Kidney epithelial cell (primary cell): ENCODE measurements around the gene CHD8. TPM values are rescaled to one million over a fixed set of nuclear protein-coding genes. Genes with fewer than 3 reads are reported as not detected.
"Not testable (repeated sequence)": the region's sequence is repeated elsewhere in the genome, so short reads cannot be mapped to it uniquely, and the experiment has no call there.

ENCODE experiments used
- DNase-seq: peaks from one replicate; pipeline ENCODE4 v3.0.0-alpha.2; 2010; ENCODE audit warnings: low read depth
- H3K27me3 ChIP-seq: 2 replicates; pipeline ENCODE4 v1.6.0; 2011; ENCODE audit warnings: low read length; ENCODE audit not compliant: control insufficient read depth, insufficient read depth
- H3K36me3 ChIP-seq: 2 replicates; pipeline ENCODE4 v1.5.1; 2011; ENCODE audit warnings: low read length; ENCODE audit not compliant: control insufficient read depth, insufficient read depth
- H3K4me3 ChIP-seq: 2 replicates; pipeline ENCODE4 v1.5.1; 2011; ENCODE audit warnings: low read depth, mild to moderate bottlenecking, control low read depth, low read length
- total RNA-seq: library from RNA; depleted of rRNA; stranded (reverse); fragments of >200 nt; gene quantifications from 2 replicates; pipeline ENCODE4 v1.2.3, GENCODE V29; 2015
- TF ChIP-seq, protein P1 (sequence below): IDR thresholded peaks from 2 replicates; pipeline ENCODE4 v1.5.1; 2011; ENCODE audit warnings: mild to moderate bottlenecking, moderate library complexity, low read length, control low read depth, inconsistent platforms; ENCODE audit not compliant: insufficient read depth, poor library complexity, severe bottlenecking

The CHD8 gene
- total RNA-seq, 1 donor from 2014 or later = 60.6 TPM

DNA sequence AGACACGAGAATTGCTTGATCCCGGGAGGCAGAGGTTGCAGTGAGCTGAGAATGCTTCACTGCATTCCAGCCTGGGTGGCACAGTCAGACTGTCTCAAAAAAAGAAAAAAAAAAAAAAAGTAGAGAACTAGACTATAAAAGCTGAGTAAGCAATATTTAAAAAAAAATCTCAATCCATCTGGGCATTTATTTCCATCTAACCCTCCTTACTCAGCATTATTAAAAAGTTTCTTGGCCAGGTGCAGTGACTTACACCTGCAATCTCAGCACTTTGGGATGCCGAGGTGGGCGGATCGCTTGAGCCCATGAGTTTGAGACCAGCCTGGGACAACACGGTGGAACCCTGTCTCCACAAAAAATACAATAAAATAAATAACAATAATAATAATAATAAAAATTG lies 76.6 kb downstream of the CHD8 start:
- H3K27me3 ChIP-seq = no peaks in the 10 kb centered on the region
- no peak overlapping the region for H3K4me3 ChIP-seq
- H3K36me3 ChIP-seq = no peaks in the 10 kb centered on the region
- DNase-seq = no peak
- TF ChIP-seq, protein P1, sequence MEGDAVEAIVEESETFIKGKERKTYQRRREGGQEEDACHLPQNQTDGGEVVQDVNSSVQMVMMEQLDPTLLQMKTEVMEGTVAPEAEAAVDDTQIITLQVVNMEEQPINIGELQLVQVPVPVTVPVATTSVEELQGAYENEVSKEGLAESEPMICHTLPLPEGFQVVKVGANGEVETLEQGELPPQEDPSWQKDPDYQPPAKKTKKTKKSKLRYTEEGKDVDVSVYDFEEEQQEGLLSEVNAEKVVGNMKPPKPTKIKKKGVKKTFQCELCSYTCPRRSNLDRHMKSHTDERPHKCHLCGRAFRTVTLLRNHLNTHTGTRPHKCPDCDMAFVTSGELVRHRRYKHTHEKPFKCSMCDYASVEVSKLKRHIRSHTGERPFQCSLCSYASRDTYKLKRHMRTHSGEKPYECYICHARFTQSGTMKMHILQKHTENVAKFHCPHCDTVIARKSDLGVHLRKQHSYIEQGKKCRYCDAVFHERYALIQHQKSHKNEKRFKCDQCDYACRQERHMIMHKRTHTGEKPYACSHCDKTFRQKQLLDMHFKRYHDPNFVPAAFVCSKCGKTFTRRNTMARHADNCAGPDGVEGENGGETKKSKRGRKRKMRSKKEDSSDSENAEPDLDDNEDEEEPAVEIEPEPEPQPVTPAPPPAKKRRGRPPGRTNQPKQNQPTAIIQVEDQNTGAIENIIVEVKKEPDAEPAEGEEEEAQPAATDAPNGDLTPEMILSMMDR = no peak

DNA sequence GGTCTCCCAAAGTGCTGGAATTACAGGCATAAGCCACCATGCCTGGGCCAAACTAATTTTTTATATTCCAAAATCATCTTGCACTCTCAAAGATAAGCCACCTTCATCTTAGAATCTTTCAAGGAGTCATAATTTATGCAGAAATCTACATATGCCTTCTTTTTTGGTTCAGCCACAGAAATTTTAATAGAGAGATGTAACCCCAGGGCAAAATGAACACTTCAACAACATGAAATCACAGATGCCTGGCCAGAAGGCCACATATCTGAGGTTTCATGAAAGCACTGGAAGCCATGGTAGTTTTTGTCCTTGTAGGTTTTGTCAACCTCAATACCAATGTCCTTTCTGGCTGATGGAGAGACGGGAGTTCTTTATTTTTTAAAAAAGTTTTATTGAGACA lies 81.9 kb downstream of the CHD8 start:
- no peak for DNase-seq
- H3K36me3 ChIP-seq = no peaks in the 10 kb centered on the region
- TF ChIP-seq, protein P1 = no peak
- H3K4me3 ChIP-seq = no peak overlapping the region
- no peaks in the 10 kb centered on the region for H3K27me3 ChIP-seq

DNA sequence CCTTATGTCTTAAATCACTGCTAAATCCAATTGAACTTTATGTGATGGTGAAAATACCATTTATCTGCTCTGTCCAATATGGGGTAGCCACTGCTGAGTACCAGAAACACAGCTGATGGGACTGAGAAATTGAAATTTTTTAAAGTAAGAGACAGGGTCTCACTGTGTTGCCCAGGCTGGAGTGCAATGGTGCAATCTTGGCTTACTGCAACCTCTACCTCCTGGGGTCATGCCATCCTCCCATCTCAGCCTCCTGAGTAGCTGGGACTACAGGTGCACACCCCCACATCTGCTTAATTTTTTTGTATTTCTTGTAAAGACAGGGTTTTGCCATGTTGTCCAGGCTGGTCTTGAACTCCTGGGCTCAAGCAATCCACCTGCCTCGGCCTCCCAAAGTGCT lies 83.1 kb downstream of the CHD8 start:
- DNase-seq, H3K4me3 ChIP-seq, H3K27me3 ChIP-seq, H3K36me3 ChIP-seq: not testable (repeated sequence)

DNA sequence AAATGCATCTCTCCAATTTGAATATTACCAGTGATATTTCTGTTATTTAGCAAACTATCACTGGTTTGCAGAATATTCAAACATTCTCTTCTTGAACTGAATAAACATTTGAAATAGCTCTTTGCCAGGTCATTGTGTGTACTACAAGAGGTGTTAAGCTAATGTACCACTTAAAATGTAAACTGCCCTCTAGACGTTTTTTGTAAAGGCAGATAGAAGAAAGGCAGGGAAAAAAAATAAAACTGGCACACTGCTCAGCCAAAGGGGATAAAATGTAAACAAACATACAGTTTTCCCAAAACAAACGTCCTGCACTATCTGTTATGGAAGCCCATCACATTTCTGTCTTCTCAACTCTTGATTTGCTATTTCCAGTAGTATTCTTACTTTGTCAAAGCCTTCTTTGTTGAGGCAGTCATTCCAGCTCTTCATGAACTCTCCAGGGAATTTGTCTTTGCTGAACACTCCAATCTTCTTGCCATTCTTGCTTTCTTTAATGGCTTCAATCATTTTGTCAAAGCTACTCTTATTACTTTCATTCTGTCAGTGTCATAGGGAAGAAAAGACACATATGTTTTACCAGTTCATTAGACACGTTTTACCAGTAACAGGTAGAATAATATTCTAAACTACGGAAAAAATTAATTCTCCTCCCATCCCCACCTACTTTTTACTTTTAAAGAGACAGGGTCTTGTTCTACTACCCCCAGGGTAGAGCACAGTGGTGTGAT lies 85.8 kb downstream of the CHD8 start:
- no peaks in the 10 kb centered on the region for H3K27me3 ChIP-seq
- H3K4me3 ChIP-seq = no peak overlapping the region
- H3K36me3 ChIP-seq = peaks cover 2% of the 10 kb centered on the region
- TF ChIP-seq, protein P1 = no peak
- DNase-seq = no peak

DNA sequence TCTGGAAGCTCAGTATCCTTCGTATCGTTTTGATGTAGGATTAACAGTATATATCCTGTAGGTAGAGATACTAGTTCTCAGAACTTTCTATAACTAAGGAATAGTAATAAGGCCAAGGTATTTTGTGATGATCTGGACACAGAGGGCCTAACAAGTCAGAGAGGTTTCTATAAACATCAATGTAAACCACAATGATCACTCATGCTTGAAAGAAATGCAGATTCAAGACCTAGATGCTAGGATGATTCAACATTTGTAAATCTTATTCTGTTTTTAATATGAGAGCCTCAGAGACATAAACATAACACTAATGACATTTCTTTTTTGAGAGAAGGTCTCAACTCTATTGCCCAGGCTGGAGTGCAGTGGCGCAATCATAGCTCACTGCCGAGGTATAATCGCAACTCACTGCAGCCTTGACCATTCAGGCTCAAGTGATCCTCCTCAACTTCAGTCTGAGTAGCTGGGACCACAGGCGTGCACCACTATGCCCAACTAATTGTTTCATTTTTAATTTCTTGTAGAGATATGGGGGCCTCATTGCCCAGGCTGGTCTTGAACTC lies 88.3 kb downstream of the CHD8 start:
- TF ChIP-seq, protein P1 = no peak
- H3K27me3 ChIP-seq = no peaks in the 10 kb centered on the region
- H3K36me3 ChIP-seq = peaks cover 2% of the 10 kb centered on the region
- DNase-seq = no peak
- no peak overlapping the region for H3K4me3 ChIP-seq

DNA sequence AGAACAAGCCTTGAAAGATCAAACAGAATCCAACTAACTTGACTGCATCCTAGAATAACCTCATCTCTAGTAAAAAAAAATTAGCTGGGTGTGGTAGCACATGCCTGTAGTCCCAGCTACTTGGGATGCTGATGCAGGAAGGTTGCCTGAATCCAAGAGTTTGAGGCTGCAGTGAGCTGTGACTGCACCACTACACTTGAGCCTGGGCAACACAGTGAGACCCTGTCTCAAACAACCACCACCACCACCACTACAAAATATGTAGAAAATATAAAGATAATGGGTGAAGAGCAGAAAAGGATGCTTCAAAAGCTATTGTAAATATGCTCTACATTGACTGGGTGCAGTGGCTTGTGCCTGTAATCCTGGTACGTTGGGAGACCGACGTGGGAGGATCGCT lies 99.4 kb downstream of the CHD8 start:
- no peak for DNase-seq
- TF ChIP-seq, protein P1 = no peak
- no peaks in the 10 kb centered on the region for H3K27me3 ChIP-seq
- H3K36me3 ChIP-seq = peaks cover 1% of the 10 kb centered on the region
- H3K4me3 ChIP-seq = no peak overlapping the region
